GM21367 (cell line): ENCODE measurements around the gene MIGA1.
"Not testable (repeated sequence)": the region's sequence is repeated elsewhere in the genome, so short reads cannot be mapped to it uniquely, and the experiment has no call there.

Experiments
- ATAC-seq: cut with Tn5 transposase; IDR thresholded peaks from one replicate; pipeline ENCODE4 v1.9.1; 2021; ENCODE audit not compliant: unreplicated experiment

MIGA1 gene

GRCh38 chr1:77905603-77906002 lies 126.2 kb downstream of the MIGA1 start:
- ATAC-seq, result no peak

GRCh38 chr1:77906019-77906545 lies 126.6 kb downstream of the MIGA1 start:
- no peak for ATAC-seq

GRCh38 chr1:77906624-77907023 lies 127.2 kb downstream of the MIGA1 start:
- no peak for ATAC-seq

- no peak for ATAC-seq
Observed at GRCh38 chr1:77910116-77910515, 130.7 kb downstream of the MIGA1 start.

GRCh38 chr1:77918918-77919317 lies 139.5 kb downstream of the MIGA1 start:
- ATAC-seq, result not testable (repeated sequence)

- no peak for ATAC-seq
Observed at GRCh38 chr1:77925518-77925917, 146.1 kb downstream of the MIGA1 start.

GRCh38 chr1:77925956-77926355 lies 146.5 kb downstream of the MIGA1 start:
- ATAC-seq, result no peak

- ATAC-seq, result peak; percentile 65
Observed at GRCh38 chr1:77926561-77927357, 147.3 kb downstream of the MIGA1 start.

GRCh38 chr1:77927414-77927813 lies 148.0 kb downstream of the MIGA1 start:
- ATAC-seq, result no peak
